GM13976 (cell line): ENCODE results near the gene DENND5B.

Experiments
- DNase-seq: peaks from one replicate; pipeline ENCODE4 v3.0.0; 2012; ENCODE audit warnings: low spot score
- CTCF ChIP-seq: IDR thresholded peaks from 2 replicates; pipeline ENCODE4 v1.5.1; 2012; ENCODE audit warnings: borderline replicate concordance, mild to moderate bottlenecking; ENCODE audit not compliant: insufficient read depth; ENCODE audit errors: extremely low read depth, missing control alignments, control extremely low read depth
- in situ Hi-C: fragments of 300-500 bp; cut with MboI; formaldehyde crosslinking; loops from one replicate; pipeline ENCODE4 v1.12.0; 2022; ENCODE audit warnings: low sequenced_read_pairs, mixed read lengths, inconsistent platforms; ENCODE audit not compliant: unreplicated experiment

The DENND5B gene

DNA sequence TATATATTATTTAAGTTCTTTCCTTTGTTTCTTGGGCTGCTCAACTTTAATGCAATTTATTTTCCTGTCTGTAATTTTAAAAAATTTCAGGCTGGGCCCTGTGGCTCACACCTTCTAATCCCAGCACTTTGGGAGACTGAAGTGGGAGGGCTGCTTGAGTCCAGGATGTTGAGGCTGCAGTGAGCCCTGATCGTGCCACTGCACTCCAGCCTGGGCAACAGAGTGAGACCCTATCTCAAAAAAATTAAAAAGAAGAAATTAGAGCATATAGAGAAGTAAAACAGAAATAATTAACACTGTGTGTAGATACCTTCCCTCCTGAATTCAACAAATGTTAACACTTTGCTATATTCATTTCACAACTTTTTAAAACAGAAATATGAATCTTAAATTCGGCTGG lies 74.2 kb downstream of the DENND5B start:
- in situ Hi-C loops, result no loop called here
- no peak for TF ChIP-seq CTCF
- DNase-seq, result no peak

- DNase-seq, result no peak
- in situ Hi-C loops, result no loop called here
- no peak for TF ChIP-seq CTCF
Measured at GRCh38 chr12:31514912-31515311, 76.0 kb downstream of the DENND5B start.

GRCh38 chr12:31510034-31510433 lies 80.9 kb downstream of the DENND5B start:
- DNase-seq, result no peak
- TF ChIP-seq CTCF, result no peak
- in situ Hi-C loops, result no loop called here

DNA sequence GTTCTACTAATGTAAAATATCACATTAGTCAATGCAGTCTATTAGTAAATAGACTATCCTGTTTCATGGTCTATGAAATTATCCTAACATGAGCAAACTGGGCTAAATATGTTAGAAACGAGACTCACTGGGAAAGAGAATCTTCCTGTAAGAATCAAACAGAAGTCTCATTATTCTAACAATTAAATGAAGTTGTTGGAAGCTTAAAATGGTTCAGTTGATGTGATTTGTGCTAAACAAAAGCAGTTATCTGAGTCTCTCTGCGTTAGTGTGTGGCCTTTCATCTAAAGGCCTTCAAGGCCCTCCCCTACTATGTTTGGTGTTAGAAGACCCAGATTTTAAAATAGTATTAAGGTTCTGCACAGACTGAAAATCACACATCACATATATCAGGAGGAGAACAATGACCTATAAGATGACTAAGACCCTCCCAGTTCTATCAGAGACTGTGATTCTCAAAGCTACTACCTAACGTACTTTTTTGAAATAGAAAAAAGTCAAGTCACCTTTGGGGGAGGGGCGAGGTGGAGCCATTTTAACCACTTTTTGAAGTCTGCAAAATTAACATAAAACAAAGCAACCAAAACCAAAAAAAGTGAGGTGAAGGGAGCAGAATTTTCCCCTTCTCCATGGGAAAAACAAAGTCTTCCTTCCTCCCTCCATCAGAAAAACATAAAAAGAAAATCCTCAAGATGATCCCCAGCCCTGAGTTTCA lies 82.3 kb downstream of the DENND5B start:
- no peak for TF ChIP-seq CTCF
- in situ Hi-C loops, result no loop called here
- no peak for DNase-seq

- in situ Hi-C loops, result no loop called here
- DNase-seq, result no peak
- TF ChIP-seq CTCF, result no peak
Measured at GRCh38 chr12:31507966-31508365, 83.0 kb downstream of the DENND5B start.

GRCh38 chr12:31506515-31507306 lies 84.2 kb downstream of the DENND5B start:
- no peak for DNase-seq
- in situ Hi-C loops, result no loop called here
- TF ChIP-seq CTCF, result no peak
